OCI-LY1 (cell line): ENCODE measurements around the gene RNF150.

Experiments
- CTCF ChIP-seq: fragments of 200-600 bp; sonication (generic), shearing (Covaris generic); IDR thresholded peaks from 2 replicates; pipeline ENCODE4 v1.5.1; 2017; ENCODE audit warnings: mild to moderate bottlenecking, antibody characterized with exemption, low read length, moderate library complexity, mixed read lengths
- EZH2 ChIP-seq: fragments of 200-600 bp; sonication (generic), shearing (Covaris generic); IDR thresholded peaks from 2 replicates; pipeline ENCODE4 v1.8.0; 2017; ENCODE audit warnings: borderline replicate concordance, mixed run types, mild to moderate bottlenecking, antibody characterized with exemption, low read length, moderate library complexity, mixed read lengths

DNA sequence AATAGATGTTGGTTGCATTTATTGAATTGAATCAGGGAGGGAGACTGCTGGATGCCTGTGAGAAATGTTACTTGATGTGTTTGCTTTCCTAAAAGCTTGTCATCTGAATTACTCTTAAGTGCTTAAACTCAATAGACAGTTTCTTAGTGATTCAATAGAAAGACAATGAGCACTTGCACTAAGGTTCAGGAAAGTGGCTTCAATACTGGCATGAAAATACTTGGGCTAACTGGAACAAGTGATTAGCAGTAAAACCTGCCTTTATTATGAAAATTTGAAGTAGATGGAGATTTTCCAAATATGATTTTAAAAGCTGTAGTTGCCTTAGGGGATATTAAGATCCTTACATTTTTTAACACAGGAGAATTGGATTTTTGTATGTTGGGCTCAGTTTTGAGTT lies 123.3 kb downstream of the RNF150 start:
- TF ChIP-seq CTCF (no peak), EZH2 (no peak)
